ENCODE measurements around the gene ERC2.

The ERC2 gene

DNA sequence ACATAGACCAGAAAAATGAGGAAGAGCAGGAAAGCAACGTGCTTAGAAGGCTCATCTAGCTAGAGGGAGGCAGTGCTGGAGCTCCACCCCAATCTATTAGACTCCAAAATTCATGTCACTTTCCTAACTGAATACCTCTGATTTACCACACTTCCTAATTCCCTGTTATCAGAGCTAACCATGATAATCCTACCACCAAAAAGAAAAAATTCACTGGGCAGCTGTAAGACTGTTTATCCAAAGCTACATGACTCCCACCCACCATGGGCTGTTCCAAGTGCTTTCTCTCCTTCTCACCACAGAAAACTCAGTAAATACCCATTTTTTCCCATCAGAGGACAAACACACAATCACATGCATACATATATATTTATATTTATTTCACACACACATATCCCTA, 501.7 kb downstream of the ERC2 start:
- ATAC-seq: no peak
- TF ChIP-seq ZC3H10 (CRISPR knock-in tag; IDR thresholded peaks at IDR 0.05) (no peak), BACH2 (CRISPR knock-in tag; IDR thresholded peaks at IDR 0.05; ENCODE audit: borderline replicate concordance) (no peak), ESRRG (CRISPR knock-in tag; IDR thresholded peaks at IDR 0.05) (no peak), CSDC2 (CRISPR knock-in tag; IDR thresholded peaks at IDR 0.05) (no peak), TCF4 (CRISPR knock-in tag; IDR thresholded peaks at IDR 0.05; ENCODE audit: borderline replicate concordance) (no peak), ZNF565 (CRISPR knock-in tag; conservative IDR thresholded peaks at IDR 0.05; ENCODE audit: low read depth) (no peak), SNAI2 (CRISPR knock-in tag; IDR thresholded peaks at IDR 0.05) (no peak)
- TF ChIP-seq, protein P1, sequence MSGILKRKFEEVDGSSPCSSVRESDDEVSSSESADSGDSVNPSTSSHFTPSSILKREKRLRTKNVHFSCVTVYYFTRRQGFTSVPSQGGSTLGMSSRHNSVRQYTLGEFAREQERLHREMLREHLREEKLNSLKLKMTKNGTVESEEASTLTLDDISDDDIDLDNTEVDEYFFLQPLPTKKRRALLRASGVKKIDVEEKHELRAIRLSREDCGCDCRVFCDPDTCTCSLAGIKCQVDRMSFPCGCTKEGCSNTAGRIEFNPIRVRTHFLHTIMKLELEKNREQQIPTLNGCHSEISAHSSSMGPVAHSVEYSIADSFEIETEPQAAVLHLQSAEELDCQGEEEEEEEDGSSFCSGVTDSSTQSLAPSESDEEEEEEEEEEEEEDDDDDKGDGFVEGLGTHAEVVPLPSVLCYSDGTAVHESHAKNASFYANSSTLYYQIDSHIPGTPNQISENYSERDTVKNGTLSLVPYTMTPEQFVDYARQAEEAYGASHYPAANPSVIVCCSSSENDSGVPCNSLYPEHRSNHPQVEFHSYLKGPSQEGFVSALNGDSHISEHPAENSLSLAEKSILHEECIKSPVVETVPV (CRISPR knock-in tag; IDR thresholded peaks at IDR 0.05): no peak

DNA sequence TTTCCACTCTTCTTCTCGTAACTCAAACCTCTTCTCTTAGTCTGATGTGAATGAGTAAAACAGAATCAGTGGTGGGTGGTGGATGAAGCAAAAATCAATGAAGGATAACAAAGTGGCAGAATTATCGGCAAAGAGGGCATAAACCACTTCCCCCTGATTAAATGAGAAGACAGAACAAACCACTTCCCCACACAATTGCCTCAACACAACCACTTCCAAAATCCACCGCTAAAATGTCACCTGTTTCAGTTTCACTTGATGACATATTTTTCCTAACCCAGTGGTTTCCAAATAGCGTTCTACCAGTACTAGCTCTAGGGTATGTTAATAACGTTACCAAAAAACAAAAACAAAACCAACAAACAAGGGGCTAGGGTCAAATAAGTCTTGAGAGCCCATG, 502.5 kb downstream of the ERC2 start:
- TF ChIP-seq GLIS3 (CRISPR knock-in tag; IDR thresholded peaks at IDR 0.05) (no peak), ESRRG (CRISPR knock-in tag; IDR thresholded peaks at IDR 0.05) (no peak), ISL1 (CRISPR knock-in tag; IDR thresholded peaks at IDR 0.05) (no peak), ZFP3 (CRISPR knock-in tag; IDR thresholded peaks at IDR 0.05) (no peak), SNAI2 (CRISPR knock-in tag; IDR thresholded peaks at IDR 0.05) (no peak), RARB (CRISPR knock-in tag; IDR thresholded peaks at IDR 0.05) (no peak), ZFP30 (CRISPR knock-in tag; IDR thresholded peaks at IDR 0.05) (no peak)
- TF ChIP-seq, protein P1 (CRISPR knock-in tag; IDR thresholded peaks at IDR 0.05): no peak
- no peak for ATAC-seq

DNA sequence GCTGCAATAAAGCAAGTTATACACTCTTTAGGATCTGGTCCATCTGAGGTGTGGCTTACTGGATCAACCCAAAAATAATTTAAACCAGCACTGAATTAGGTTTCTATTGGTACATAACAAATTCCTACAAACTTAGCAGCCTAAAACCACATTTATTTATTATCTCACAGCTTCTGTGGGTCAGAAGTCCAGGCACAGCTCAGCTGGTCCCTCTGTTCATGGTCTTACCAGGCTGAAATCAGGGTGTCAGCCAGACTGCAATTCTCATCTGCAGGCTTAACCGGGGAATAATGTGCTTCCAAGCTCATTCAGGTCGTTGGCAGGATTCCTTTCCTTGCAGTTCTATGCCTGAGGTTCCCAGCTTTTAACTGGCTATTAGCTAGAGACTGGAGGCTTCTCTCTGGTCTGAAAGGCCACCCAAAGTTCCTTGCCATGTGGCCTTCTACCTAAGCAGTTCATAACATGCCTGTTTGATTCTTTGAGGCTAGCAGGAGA, 503.7 kb downstream of the ERC2 start:
- TF ChIP-seq, protein P2, sequence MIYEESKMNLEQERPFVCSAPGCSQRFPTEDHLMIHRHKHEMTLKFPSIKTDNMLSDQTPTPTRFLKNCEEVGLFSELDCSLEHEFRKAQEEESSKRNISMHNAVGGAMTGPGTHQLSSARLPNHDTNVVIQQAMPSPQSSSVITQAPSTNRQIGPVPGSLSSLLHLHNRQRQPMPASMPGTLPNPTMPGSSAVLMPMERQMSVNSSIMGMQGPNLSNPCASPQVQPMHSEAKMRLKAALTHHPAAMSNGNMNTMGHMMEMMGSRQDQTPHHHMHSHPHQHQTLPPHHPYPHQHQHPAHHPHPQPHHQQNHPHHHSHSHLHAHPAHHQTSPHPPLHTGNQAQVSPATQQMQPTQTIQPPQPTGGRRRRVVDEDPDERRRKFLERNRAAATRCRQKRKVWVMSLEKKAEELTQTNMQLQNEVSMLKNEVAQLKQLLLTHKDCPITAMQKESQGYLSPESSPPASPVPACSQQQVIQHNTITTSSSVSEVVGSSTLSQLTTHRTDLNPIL (CRISPR knock-in tag; IDR thresholded peaks at IDR 0.05; ENCODE audit: low read depth): no peak
- TF ChIP-seq CSDC2 (CRISPR knock-in tag; IDR thresholded peaks at IDR 0.05) (no peak), TCF4 (CRISPR knock-in tag; IDR thresholded peaks at IDR 0.05; ENCODE audit: borderline replicate concordance) (no peak), ZNF8 (CRISPR knock-in tag; IDR thresholded peaks at IDR 0.05) (no peak)
- TF ChIP-seq, protein P3, sequence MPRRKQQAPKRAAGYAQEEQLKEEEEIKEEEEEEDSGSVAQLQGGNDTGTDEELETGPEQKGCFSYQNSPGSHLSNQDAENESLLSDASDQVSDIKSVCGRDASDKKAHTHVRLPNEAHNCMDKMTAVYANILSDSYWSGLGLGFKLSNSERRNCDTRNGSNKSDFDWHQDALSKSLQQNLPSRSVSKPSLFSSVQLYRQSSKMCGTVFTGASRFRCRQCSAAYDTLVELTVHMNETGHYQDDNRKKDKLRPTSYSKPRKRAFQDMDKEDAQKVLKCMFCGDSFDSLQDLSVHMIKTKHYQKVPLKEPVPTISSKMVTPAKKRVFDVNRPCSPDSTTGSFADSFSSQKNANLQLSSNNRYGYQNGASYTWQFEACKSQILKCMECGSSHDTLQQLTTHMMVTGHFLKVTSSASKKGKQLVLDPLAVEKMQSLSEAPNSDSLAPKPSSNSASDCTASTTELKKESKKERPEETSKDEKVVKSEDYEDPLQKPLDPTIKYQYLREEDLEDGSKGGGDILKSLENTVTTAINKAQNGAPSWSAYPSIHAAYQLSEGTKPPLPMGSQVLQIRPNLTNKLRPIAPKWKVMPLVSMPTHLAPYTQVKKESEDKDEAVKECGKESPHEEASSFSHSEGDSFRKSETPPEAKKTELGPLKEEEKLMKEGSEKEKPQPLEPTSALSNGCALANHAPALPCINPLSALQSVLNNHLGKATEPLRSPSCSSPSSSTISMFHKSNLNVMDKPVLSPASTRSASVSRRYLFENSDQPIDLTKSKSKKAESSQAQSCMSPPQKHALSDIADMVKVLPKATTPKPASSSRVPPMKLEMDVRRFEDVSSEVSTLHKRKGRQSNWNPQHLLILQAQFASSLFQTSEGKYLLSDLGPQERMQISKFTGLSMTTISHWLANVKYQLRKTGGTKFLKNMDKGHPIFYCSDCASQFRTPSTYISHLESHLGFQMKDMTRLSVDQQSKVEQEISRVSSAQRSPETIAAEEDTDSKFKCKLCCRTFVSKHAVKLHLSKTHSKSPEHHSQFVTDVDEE (CRISPR knock-in tag; IDR thresholded peaks at IDR 0.05): no peak
- TF ChIP-seq, protein P4, sequence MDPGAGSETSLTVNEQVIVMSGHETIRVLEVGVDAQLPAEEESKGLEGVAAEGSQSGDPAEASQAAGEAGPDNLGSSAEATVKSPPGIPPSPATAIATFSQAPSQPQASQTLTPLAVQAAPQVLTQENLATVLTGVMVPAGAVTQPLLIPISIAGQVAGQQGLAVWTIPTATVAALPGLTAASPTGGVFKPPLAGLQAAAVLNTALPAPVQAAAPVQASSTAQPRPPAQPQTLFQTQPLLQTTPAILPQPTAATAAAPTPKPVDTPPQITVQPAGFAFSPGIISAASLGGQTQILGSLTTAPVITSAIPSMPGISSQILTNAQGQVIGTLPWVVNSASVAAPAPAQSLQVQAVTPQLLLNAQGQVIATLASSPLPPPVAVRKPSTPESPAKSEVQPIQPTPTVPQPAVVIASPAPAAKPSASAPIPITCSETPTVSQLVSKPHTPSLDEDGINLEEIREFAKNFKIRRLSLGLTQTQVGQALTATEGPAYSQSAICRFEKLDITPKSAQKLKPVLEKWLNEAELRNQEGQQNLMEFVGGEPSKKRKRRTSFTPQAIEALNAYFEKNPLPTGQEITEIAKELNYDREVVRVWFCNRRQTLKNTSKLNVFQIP (CRISPR knock-in tag; IDR thresholded peaks at IDR 0.05; ENCODE audit: borderline replicate concordance, low read depth): no peak
- ATAC-seq: no peak

DNA sequence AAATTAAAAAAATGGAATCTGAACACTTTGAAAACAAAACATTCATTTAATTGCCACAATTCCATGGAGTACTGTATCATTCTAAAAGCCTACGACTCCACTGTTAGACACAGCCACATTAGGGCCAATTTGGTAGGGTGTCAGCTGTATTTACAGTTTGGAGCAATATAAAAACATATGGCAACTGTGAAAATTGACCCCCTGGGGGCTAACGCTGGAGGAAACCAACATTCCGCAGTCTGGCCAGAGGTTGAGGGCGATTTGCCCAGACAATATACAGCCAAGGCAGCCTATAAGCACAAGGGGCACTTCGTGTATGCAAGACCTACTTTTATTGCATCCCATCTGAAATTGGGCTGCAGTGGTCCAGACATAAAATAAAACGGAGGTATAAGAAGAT, 504.7 kb downstream of the ERC2 start:
- TF ChIP-seq SNAI2 (CRISPR knock-in tag; IDR thresholded peaks at IDR 0.05) (no peak), ZNF565 (CRISPR knock-in tag; conservative IDR thresholded peaks at IDR 0.05; ENCODE audit: low read depth) (no peak), ARNTL (CRISPR knock-in tag; IDR thresholded peaks at IDR 0.05; ENCODE audit: borderline replicate concordance, low read depth) (no peak), ZFP3 (CRISPR knock-in tag; IDR thresholded peaks at IDR 0.05) (no peak)
- TF ChIP-seq, protein P1 (CRISPR knock-in tag; IDR thresholded peaks at IDR 0.05): no peak
- TF ChIP-seq, protein P4 (CRISPR knock-in tag; IDR thresholded peaks at IDR 0.05; ENCODE audit: borderline replicate concordance, low read depth): no peak
- no peak for ATAC-seq

All from SK-N-SH treated with all-trans-retinoic acid at 6 μM for 48 hours (cell line).